SHP77 (cell line): ENCODE data around the gene HIPK2.

ENCODE experiments used
- DNase-seq, 2 experiments: peaks; one replicate each; lab custom pipeline; 2025; lab: John Stamatoyannopoulos, UW

Gene HIPK2

GRCh38 chr7:139695051-139695450 is 82.7 kb downstream of the HIPK2 start:
- no peak for DNase-seq

GRCh38 chr7:139694389-139694676 is 83.5 kb downstream of the HIPK2 start:
- no peak for DNase-seq

- no peak for DNase-seq
These were observed 84.0 kb downstream of the HIPK2 start for GRCh38 chr7:139693651-139694388.

DNA sequence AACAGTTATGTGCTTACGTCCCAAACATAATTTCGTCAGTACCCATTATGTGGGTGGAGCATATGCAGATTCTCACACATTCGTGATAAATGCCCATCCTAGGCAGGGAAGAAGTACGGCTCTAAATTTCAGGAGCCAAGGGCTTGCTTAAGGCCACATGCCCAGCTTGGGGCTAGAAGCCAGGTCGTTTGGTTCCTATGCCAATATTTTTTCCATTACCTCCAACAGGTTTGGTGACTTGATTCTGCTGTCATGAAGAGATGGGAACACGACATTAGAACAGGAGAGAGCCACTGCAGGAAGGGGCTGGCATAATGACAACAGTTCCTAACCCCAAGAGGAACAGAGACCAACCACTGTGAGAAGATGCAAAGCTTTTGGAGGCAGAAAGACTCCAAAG is 85.1 kb downstream of the HIPK2 start:
- DNase-seq, result no peak

GRCh38 chr7:139691253-139691781 is 86.5 kb downstream of the HIPK2 start:
- peak in 1 of 2 experiments; percentile 6 for DNase-seq

- no peak for DNase-seq
These were observed 89.7 kb downstream of the HIPK2 start for GRCh38 chr7:139687980-139688632.

DNA sequence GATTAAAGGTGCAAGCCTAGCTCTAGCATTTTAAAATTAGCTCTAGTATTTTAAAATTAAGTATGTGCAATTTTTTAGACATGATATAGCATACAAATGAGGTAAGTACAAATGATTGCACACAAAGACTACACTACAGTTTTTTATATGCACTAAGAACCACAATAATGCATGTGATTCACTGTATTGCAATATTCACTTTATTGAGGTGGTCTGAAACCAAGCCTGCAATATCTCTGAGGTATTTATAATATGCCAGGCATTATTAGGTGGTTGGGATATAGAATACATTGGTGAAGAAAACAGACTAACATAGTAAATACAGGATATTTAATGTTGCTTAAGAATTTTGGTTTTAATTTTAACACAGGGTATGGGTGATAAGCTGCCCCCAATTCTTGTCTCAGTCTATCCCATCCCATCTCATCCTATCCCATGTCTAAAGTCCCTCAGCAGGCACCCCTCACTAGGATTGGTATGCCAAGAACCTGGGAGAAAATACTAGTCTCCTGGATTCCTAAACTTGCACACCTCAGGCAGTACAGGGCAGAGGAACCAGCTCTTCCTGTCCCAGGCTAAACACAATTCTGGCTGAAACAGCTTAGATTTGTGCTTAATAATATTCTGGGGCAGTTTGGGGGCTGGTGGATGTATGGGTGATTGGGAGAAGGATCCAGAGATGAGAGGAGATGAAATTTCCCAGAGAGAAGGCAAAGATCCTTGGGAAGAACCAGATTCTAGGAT is 90.4 kb downstream of the HIPK2 start:
- DNase-seq, result no peak

- no peak for DNase-seq
These were observed 94.5 kb downstream of the HIPK2 start for GRCh38 chr7:139683137-139683921.

DNA sequence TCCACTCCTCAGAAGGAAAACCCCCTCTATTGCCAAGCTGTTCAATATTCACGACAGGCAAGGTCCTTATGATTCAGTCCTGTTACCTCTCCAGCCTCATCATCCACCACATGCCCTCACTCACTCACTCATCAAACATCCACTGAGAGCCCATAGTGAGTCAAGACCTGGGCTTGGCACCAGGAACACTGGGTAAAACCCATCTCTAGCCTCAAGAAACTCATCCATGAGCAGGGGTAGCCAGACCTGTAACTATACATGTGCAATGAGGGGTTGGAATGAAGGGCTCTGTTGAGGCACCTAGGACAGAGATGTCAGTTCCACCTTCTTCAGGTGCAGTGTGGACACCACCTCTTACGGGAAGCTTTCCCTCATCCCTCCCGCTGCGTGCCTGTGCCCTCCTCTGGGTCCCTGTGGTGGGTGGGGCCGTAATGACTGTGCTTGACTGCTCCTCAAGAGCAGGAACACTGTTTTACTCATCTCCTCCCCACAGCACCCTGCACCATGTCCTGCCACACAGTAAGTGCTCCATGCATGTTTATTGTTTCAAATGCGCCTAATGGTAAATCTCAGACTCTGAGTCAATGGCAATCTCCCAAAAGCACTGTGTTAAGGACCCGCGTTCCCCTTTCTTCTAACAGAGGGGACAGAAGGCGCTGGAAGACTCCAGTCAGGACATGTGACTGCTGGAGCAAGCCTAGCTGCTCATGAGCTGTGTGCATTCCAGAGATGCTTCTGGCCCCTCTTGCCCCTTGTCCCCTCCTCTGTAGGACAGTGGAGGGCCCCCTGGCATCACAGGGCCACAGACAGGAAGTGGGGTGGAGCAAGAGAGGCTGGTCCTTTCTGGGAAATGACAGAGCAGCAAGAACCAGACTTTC is 95.4 kb downstream of the HIPK2 start:
- no peak for DNase-seq

GRCh38 chr7:139681812-139682135 is 96.0 kb downstream of the HIPK2 start:
- DNase-seq, result no peak

GRCh38 chr7:139681463-139681755 is 96.4 kb downstream of the HIPK2 start:
- DNase-seq, result no peak

DNA sequence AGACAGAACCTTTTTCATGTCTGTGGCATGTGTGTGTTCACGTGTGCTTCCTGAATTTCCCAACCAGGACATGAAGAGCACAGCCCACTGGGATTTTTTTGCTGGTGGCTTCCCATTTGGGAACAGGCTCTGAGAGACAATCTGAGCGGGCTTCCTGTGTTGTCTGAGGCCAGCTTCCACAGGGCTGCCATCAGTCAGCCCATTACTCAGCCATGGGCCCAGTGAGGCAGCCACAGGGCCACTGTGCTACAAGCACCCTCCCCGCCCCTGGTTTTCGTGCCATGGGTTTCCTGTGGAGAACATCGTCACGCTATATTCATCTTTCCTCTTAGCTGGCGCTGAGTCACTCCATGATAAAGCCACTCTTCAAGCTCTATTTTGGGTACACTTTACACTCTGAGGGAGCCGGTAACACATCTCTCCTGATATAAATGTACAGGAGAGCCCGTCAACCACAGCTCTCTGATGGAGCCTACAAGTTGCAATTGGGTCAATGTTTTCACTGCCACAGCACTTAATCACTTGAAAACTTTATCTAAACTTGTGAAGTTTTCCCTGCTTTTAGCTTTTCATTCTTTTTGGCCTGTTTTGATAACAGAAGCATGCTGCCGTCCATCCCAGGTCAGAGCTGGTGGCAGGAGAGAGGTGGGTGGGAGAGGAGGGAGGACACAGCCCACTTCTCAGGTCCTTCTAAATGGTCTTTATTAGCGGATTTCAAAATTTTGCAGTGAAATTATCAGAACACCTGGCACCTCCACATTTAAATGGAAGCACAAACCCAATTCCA is 96.9 kb downstream of the HIPK2 start:
- DNase-seq, result peak in 1 of 2 experiments; percentile 45

DNA sequence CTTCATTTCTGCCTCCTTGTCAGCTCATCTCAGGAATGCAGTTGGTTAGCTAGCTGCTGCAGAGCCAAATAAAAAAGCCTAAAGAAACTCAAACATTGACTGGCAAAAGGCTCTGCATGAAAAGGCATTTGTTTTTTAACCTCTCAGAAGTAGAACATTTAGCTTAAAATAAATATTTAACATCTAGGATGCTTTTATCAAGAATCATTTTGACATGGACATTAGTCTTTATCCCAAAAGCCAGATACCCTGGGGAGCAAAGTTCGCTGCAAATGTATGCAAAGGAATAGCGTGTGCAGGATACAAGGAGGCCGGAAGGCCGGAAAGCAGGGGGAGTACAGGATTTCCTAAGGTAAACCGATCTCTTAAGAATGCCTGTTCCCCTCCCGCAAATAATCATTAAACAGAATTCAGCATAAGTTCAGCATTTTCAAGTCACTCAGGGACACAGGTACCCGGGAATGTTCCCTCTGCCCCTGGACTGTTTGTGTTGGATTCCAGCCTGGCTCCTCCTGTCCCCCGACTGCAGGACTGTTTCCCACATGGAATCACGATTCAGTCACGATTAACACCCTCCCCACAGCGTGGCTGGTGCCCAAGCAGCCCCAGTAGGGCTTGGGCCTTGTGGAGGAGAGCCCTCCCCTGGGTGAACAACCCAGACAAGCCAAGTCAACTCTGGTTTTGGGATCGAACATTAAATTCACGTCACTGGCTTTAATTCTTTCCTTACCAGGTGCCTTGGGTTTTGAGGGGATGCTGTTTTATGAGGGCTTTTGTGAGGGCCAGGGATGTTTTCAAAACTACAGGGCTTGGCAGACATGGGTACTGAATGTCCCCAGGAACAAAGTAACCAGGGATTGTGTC is 97.8 kb downstream of the HIPK2 start:
- DNase-seq, result no peak

- DNase-seq, result no peak
These were observed 101.4 kb downstream of the HIPK2 start for GRCh38 chr7:139676390-139676789.

DNA sequence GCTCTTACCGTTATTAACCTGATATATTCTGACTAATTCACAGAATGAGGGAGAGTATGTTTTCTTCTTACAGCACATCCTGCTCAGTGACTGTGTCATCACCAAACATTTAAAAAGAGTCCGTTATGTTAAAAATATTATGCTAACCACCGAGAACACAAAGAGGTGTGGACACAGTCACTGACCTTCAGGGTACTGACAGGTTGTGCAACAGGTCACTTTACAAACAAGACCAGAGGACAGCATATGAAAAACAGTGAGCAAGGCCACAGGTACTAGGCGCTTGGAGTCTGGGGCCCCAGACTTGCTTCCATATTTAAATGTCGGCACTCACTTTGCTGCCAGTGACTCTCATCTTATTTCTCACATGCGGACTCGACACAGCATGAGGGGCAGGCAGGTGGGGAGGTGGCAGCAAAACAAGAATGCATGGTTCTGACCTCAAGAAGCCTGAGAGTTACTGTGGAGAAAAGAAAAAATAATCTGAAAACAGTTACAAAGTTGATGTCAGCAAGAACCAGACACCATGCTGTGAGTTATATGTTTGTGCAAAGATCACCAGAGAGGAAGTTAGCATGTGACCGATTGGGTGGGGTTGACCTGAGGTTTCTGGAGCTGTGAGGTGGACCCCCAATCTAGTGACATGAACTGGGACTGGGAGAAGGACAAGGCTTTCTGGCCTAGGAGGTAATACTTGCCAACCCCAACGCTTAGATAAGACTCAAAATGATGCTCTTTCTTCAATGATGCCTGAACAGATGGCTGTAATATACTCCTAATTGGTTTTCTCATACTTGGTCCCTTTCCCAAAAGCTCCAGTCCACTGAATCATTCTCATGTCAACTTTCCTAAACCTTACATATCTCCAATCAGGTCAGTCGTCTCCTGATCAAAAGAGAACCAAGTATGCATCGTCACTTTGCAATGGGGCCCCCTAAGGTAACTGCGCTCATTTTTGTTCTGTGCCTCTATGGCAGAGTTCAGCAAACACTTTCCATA is 102.4 kb downstream of the HIPK2 start:
- no peak for DNase-seq

DNA sequence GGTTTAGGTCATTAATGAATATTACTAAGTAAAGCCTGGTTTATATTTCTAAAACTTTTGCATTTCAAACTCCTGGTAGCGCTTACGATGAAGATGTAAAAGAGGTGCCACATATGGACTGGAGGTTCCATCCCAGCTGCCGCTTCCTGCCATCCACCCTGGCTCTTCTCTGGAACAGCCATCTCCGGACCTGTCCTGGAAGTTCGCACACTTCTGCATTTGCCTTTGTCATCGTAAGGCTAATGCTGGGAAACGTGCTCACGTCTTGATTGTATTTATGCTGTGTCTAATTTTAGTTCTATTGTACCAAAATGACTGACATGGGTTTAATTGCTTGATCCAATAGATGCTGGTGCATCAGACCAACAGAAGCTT is 103.1 kb downstream of the HIPK2 start:
- DNase-seq, result no peak

DNA sequence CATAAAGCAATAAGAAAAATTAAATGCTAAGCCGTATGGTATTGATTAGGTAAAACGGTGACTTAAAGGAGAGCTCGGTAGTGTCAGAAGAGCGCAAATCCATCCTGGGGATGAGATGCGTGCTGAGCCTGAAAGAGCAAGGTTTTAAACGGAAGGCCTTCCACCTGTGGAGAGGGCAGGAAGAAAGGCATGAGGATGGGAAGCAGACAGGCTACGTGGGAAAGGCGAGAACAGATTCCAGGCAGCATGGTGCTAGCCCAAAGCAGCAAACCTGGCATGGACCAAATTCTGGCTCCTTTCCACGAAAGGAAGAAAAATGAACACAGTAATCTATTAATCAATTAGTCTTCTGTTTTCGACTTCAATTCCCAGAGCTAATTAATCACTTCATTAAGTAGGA is 103.5 kb downstream of the HIPK2 start:
- no peak for DNase-seq

DNA sequence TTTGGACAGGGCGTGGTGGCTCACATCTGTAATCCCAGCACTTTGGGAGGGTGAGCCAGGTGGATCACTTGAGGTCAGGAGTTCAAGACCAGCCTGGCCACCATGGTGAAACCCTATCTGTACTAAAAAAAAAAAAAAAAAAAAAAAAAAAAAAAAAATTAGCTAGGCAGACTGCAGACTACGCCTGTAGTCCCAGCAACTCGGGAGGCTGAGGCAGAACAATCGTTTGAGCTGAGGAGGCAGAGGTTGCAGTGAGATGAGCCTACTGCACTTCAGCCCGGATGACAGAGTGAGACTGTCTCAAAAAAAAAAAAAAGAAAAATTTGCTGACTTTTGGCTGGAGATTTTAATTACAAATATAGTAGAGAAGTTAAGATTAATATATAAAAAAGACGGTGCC is 104.0 kb downstream of the HIPK2 start:
- no peak for DNase-seq

DNA sequence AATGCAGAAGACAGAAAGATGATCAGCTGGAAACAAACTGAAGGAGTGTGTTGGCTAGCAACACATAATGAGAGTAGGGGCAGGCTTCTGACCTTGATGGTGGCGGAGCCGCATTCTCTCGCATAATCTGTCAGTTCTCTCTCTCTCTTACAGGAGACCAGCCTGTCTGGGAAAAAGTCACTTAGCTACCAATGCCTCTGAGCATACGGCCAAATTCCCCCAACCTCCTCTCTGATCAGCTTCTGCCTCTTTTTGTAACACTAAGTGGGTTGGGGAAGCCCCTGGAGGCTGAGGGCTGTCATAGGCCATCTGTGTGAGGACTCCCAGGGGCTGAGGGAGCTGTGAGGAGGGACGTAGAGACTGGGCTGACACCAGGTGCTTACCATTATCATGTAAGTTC is 104.6 kb downstream of the HIPK2 start:
- no peak for DNase-seq
